Ureter (tissue), 1 donor: ENCODE data around the gene TIMM8A. TPM values are rescaled to one million over a fixed set of nuclear protein-coding genes. Genes with fewer than 3 reads are reported as not detected.

ENCODE experiments used
- DNase-seq: peaks from one replicate; pipeline ENCODE4 v3.0.0-alpha.2; 2020; ENCODE audit warnings: low spot score
- total RNA-seq: library from RNA; stranded (reverse); gene quantifications from one replicate; pipeline ENCODE4 v1.2.4, GENCODE V29; 2023
- donor health status: DM: yes; HTN: yes; CAD: no.

TIMM8A gene, protein sequence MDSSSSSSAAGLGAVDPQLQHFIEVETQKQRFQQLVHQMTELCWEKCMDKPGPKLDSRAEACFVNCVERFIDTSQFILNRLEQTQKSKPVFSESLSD
- 16.7 TPM for total RNA-seq

DNA sequence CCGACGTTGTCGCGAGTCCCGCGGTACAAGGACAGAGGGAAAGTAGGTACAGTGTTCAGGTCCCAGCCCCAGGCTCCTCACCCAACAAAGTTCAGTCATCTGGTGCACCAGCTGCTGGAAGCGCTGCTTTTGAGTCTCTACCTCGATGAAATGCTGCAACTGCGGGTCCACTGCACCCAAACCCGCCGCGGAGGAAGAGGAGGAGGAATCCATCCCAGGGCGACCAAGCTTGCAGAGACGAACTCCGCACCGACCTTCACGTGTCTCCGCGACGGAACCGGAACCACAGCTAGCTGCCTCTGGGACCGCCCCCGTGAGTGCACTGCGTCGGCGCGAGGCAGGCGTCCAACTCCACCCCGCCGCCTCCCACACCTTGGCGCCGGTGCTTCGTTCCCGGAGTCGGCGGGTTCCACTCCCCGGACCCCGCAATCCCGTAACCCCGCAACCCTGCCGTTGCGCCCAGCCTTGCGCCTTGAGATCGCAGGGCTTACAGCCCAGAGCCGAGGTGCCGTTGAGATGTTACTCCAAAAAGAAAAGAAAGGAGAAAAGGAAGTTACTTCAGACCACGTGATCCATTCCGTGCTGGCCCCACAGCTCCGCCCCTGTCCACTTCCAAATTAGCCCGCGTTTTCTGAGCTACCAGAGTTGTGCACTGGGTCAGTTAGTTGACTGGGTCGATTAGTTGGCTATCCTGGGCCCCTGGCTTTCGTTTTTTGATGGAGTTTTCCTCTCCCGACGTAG lies at the start of gene TIMM8A:
Gene TIMM8A (minus strand): TSS at position 291 of the 741 bp plus-strand sequence. CDS start 78 bp downstream, at position 213.
- DNase-seq = peak; percentile 79

DNA sequence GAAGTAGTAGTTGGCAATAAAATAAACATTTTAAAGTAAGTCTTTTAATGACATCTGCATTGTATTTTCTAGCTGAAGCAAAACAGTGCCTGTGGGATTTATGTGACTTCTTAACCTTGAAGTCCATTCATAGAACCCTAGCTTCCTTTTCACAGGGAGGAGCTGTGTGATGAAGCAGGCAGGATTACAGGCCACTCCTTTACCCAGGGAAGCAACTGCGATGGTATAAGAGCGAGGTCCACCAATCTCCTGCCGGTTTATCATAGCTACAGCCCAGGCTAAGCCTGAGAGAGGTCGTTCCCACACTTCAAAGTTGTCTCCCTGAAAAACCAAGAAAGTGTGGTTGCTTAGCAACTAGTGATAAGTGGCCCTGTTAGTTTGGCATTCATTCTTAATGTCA lies 49.2 kb upstream of the TIMM8A start:
- DNase-seq = no peak

DNA sequence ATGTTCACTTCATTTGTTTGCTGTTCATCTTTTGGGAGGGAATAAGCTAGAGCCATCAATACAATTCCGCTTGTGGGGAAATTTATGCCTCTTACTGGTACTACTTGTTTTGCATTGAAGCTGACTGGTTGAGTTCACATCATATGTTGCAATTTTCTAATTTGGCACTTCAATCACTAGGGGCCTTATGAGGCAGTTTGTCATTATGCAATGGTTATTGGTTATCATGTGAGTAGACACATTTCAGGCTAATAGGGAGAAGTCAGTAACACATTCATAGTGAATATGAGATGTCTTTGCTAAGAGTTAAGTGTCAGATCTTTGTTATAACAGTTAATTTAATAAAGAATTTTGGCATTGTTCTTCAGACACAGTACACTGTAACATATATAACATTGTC lies 47.2 kb upstream of the TIMM8A start:
- DNase-seq = no peak

DNA sequence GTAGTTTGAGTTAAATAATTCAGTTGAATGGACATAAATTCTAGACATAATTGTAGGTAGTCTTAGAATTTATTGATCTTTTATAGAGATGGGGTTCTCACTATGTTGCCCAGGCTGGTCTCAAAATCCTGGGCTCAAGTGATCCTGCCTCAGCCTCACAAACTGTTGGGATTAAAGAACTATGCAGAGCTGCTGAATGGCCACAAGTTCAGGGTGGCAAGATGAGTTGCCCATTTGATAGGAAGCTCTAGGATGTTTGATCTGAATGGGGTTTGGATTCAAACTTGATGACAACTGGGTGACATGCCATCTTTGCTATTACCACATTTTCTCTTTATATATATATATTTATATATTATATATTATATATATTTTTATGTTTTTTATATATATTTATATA lies 45.8 kb upstream of the TIMM8A start:
- DNase-seq = no peak

DNA sequence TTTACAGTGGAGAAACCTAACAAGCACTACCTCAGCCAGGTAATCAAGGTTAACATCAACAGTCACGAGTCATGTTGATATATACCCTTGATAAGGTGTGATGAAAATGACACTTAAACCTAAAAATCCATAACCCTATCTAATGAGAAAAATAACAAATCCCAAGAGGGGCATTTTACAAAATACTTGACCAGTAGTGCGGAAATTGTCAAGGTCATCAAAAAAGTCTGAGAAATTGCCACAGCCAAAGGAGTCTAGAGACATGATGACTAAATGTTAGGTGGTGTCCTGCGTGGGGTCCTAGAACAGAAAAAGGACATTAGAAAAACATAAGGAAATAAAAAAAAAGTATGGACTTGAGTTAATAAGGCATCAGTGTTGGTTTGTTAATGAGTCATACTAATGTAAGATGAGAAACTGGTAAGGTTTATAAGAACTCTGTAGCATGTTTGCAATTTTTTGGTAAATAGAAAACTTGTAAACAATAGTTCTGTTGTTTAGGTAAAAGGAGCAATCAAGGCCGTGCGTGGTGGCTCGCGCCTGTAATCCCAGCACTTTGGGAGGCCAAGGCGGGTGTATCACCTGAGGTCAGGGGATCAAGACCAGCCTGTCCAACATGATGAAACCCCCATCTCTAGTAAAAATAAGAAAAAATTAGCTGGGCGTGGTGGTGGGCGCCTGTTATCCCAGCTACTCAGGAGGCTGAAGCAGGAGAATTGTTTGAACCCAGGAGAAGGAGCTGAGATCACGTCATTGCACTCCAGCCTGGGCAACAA lies 45.2 kb upstream of the TIMM8A start:
- DNase-seq = no peak

DNA sequence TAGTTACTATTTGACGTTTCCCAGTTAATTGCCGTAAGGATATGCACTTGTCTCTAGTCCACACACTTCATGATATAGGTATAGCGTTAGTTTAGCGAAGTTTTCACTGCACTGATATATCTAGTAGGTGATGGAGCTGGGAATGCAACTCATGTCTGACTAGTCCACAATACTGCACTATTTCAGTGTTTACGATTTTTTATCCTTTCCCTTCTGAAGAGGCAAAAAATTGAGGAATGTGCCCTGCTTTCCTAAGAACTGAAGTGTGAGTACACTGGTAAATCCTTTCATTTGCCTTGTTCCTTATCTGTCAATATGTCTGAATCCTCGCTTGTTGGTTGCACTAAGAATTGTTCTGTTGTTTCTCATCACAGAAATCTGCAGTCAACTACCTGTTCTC lies 43.3 kb upstream of the TIMM8A start:
- DNase-seq = no peak

DNA sequence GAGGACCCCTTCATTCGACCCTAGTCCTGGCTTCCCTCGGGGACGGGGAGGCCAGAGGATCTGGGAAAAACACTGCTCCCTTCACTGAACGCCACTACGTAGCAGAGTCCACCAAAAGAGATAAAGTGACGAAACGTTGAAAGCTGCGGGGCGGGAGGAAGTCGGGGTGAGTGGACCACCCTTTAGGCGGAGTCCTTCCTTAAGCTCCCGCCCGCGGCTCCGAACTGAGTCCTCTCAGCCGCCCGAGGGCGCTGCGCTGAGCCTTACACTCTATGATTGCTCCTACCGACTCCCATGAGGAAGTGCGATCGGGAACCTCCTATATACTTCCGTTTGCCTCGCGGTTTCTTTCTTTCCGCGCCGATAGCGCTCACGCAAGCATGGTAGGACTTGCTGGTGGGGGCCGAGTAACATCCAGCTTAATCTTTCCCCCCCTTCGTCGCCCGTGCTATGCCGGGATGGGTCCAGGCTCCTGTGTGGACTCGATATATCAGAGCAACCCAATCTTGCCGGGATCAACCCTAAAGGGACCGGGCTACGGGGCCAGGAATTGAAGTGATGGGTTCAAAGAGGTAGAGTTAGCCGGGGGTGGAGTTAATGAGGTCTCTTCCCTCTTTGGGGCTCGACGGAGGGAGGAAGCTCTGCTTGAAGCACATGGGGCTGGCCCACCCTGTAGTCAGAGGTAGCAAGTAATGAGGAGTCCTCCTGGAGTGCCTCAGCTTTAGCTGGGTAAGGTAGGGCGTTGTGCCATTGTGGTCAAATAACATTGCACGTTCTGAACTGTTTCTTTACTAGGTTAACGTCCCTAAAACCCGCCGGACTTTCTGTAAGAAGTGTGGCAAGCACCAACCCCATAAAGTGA lies 42.4 kb upstream of the TIMM8A start, which contains the start of gene RPL36A:
Gene RPL36A (plus strand): TSS at position 348 of the 862 bp plus-strand sequence. CDS start 33 bp downstream, at position 381.
- DNase-seq = peak; percentile 86

DNA sequence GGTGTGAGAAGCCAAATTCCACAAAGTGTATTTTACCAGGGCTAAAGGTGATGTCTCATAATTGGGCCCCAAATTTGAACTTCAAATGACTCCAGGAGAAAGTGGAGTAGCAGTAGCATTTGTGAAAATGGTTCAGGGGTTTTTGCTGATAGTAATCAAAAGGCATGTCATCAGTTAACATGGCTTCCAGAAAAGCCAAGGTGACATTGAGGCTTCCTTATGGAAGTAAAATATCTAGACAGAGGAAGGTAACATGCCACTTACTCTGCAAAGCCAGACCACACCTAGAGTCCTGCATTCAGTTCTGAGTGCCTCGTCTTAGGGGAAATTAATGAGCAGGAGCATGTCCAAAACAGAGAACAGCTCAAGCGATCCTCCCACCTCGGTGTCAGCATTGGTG lies 40.1 kb upstream of the TIMM8A start:
- DNase-seq = no peak

DNA sequence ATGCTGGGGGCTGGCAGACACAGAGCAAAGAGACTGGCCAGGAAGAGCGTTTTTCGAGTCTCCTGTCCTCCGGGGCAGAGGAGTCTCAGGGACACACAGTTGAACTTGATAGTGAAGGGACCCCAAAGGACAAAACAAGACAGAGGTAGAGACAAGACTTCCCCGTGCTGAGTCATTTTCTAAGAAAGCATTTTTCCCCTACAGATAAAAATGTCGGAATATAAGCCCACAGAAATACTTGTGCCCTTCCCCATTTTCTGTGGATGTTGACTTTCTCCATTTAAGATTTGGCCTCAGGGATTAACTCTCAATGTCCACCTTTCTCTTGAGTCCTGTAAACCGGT lies 38.0 kb upstream of the TIMM8A start:
- no peak for DNase-seq

DNA sequence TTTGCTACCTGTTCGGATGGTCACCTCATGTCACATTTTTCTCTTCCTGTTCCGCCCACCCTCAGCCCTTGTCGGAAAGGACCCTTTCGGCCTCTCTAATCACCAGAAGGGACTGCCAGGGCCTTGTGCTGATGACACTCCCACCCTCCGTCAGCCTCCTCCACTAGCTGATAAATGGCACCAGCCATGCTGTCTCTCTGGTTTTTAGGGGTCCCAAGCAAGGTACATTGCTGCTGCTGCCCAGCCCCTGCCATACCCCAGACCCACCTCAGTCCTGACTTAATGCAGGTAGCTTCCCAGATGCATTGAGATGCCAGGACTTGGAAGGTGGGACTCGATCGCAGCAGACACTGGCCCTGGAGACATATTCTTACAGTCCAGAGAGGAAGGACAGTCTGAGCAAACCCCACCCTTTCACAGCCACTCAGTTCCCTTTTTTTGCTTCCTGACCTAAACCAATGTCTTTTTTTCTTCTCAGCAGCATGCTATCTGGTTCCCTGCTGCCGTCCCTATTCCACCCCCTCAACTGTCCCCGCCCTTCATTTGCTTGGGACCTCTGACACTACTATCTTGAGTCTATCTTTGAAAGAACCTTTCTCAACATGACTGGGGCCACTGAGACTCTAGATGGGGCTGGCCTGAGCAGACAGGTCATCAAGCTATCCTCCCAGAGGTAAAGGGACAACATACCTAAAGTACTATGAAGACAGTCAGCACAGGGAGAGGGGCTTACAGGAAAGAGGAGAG lies 37.4 kb upstream of the TIMM8A start, which contains the start of gene BTK:
Gene BTK (minus strand): TSS at position 397 of the 747 bp plus-strand sequence. CDS start 10,907 bp downstream, outside the sequence.
- DNase-seq = no peak

DNA sequence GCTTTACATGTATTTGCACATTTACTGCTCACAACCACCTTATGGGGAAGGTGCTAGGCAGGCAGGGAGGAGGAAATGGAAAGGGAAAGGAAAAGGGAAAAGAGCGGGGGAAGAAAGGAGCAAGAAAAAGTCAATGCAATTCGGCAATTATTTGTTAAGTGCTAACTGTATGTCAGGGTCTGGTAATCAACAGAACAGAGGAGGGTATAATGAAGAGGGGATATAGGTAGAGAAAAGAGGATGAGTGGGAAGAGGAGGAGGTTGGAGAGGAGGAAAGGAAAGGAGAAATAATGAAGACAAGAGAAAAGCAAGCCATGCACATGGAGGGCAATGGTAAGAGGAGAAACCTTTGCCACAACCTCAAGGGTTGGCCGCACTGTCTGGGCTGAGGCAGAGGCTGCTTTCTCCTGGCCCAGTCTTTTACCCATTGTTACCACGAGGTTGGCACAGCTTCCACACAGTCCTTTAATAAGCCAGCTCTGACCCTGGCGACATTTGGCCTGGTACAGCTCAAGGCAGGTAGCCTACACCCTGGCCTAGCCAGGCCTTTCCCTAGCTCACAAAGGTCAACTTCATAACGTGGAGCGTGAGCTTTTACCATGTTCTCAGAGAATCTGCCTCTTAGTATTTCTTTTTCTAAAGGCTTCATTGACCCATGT lies 36.6 kb upstream of the TIMM8A start:
- no peak for DNase-seq

DNA sequence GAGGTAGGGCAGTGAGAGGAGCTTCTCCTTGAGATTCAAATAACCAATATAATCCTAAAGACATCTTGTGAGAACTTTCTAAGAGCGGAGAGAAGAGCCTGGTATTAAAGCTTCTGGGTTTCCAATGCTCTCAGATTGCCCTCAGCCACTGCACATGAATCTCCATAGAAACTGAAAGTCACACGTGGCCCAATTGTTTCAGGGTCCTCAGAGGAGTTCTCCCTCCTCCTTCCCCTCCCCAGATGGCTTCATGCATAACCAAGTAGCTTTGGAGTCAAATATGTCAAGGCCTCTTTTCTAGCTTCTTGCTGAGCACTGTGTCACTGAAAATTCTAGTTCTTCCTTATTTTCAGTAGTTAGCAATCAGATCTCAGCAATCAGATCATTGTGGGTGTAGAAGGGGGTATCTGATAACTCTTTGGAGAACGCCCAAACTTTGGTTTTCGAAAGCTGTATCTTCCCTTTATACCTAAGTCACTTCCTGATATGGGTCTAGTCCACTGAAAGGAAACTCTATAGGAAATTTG lies 35.2 kb upstream of the TIMM8A start:
- DNase-seq = no peak

DNA sequence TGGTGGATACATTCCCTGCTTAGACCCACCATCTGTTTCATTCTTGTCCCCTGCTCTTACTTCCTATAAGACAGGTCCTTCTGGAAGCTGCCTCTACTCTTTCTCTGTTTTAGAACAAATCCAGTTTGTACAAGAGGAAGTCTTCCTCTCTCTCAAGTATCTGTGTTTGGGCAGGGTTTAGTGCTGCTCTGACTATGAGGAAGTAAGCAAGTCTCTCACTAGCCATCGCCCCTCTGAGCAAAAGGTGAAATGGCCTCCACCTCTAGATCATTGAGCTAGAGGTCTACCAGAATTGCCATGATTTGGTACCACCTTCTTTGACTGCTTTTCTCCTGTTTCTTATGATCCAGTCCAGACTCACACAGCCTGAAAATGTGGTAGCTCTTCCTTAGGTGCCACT lies 29.0 kb upstream of the TIMM8A start:
- no peak for DNase-seq

DNA sequence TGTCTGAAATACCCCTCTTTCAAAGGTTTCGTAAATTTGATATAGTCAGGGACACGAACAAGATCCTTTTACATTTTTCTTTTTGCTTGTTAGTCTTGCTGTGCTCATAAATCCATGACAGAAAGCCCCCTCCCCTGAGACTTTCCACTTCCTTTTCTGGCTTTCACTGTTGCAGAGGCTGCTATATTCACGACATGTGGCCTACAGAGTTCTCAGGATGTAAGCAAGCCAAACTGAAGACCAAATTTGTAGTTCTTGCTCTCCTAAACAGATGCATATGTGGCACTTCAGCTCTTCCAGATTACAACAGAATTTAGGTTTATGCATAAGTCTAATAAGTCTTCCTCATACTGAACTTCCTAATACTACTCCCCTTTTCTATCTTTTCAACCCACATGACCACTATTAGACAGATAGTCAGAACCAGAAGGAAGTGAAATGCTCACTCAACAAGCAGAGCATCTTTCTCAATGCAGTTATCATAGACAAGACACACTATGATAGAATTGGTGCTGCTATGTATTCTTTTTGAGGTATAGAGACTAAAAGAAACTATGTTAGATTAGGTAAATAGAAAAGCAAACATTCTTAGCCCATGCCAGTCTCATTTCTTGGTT lies 22.5 kb upstream of the TIMM8A start:
- no peak for DNase-seq

DNA sequence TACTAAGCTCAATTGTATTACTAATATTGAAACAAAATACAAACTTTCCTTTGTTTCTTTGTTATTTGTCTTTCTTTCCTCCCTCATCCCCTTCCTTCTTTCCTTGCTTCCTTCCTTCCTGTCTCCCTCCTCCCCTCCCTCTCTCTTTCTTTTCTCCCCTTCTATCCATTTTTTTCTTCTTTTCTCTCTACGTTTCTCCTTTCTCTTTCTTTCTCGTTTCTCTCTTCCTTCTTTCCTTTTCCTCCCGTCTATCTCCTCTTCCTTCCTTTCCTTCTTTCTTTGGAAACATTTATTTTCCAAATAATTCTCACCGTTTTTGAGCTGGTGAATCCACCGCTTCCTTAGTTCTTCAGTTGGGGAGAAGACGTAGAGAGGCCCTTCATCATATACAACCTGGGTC lies 21.1 kb upstream of the TIMM8A start:
- no peak for DNase-seq

DNA sequence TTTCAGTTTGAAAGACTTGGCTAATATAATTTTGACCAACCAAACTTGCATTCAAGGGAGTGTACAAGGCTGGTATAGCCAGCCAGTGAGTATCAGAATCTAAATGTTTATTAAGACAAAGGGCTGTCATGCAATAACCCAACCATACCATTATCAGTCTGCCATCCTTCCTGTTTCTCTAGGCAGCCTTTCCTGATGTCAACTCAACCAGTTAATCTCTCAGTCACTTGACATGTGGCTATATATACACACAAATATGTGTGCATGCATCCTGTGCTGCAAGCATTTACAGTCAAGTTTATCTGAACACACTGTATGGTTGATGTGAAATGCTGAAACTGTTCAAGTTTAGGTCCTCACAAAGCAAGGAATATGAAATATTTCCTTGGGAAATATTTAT lies 20.3 kb upstream of the TIMM8A start:
- no peak for DNase-seq

DNA sequence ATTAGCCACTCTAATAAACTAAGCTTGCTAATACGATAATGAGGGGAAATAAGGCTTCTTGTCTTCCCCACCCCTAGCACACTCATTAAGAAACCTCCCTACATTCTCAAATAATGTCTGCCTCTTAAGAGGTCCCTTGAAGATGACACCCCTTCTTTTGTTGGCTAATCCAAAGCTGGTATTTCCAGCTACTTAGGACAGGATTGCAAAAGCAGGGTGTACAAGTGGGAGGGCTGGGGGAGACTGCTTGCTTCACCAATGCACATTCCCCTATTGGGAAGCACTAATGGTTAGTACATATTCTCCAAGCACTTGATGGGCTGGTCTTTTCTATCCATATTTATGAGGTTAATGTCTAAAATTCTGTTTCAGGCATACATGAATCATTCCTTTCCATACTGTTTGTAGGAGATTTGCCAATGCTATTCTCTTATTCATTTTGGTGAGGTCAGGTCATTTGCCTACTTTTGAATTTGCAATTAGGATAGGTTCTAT lies 16.8 kb upstream of the TIMM8A start:
- DNase-seq = no peak

DNA sequence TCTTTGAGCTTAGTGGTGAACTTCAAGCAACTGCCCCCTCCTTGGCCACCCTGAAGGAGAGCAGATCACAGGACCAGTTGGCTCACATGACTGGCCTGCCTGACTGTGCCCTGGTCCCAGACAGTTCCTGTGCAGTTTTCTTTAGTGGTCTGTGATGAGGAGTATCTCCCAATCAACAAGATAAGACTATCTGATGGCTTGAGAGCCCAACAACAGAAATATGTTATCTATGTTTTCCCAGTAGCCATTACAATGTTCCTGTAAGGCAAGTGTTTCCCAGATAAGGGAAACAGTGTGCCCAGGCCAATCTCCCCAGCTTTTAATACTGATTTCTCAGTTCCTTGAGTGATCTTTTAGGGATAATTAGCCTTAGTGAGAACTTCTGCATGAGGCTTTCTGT lies 14.2 kb upstream of the TIMM8A start:
- no peak for DNase-seq

DNA sequence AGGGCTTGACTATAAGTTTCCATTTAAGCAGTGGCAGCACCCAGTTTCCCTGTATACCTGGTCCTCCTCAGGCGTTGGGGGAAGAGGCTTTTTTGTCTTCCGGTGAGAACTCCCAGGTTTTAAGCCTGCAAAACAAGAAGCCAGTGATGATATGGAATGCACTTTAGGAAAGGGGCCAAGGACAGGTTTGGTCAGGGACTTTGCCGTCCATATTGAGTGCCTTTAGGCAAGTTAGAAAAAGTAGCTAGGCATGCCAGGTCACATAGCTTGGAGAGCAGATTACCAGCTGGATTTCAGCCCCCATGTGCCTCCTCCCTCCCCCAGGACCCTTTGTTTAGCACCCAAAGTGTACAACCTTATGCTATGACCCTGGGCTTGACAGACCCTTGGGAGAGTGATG lies 13.6 kb upstream of the TIMM8A start:
- DNase-seq = no peak

DNA sequence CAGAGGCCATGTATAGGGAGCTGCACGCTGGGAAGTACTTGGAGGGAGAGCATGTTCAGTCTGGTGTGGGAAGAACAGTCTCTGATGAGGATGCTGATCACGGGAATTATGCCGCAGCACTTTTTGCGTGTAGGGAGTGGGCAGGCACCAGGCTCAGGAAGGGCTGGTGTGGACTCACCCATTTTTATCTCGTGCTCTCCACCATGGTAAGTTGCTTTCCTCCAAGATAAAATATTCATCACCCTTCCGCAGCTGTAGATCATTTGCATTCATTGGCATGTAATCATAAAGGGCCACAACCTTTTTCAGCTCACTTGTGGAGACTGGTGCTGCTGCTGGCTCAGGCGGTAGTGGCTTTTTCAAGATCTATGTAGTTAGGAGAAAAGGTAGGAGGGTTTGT lies 11.8 kb upstream of the TIMM8A start:
- no peak for DNase-seq
